DOHH2 (cell line): Measurements from ENCODE around the gene C8A.

Source experiments
- EZH2phosphoT487 ChIP-seq: fragments of 200-600 bp; sonication (generic); IDR thresholded peaks from 2 replicates; pipeline ENCODE4 v1.6.1; 2017; ENCODE audit warnings: borderline replicate concordance, mild to moderate bottlenecking, antibody characterized with exemption, low read length, moderate library complexity, mixed read lengths
- TF ChIP-seq, protein P1 (sequence below): fragments of 200-600 bp; sonication (generic); IDR thresholded peaks from one replicate; pipeline ENCODE4 v1.5.1; 2014; ENCODE audit warnings: antibody characterized with exemption, mild to moderate bottlenecking, low read depth, low read length; ENCODE audit not compliant: poor library complexity, severe bottlenecking

DNA sequence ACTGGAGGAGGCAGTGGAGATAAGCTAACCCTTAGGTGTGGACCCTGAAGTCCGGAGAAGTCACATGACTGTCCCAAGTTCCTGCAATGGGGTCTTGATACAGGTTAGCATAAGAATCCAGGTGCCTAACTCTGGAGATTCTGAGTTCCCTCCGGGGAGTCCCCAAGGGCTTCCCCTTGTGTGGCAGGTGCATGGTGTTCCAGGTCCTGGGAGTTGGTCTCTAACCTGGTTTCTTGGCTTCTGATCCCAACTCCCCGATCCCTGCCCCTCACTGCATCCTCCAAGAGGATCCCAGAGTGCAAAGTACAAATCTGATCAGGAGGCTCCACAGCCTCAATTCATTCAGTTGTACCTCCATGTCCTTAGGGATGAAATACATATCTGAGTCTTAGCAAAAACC, 9.3 kb upstream of the C8A start:
- TF ChIP-seq, protein P1, sequence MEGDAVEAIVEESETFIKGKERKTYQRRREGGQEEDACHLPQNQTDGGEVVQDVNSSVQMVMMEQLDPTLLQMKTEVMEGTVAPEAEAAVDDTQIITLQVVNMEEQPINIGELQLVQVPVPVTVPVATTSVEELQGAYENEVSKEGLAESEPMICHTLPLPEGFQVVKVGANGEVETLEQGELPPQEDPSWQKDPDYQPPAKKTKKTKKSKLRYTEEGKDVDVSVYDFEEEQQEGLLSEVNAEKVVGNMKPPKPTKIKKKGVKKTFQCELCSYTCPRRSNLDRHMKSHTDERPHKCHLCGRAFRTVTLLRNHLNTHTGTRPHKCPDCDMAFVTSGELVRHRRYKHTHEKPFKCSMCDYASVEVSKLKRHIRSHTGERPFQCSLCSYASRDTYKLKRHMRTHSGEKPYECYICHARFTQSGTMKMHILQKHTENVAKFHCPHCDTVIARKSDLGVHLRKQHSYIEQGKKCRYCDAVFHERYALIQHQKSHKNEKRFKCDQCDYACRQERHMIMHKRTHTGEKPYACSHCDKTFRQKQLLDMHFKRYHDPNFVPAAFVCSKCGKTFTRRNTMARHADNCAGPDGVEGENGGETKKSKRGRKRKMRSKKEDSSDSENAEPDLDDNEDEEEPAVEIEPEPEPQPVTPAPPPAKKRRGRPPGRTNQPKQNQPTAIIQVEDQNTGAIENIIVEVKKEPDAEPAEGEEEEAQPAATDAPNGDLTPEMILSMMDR = no peak
- no peak for TF ChIP-seq EZH2phosphoT487
